GM18870 (cell line): ENCODE results near the gene PKDCC.
"Not testable (repeated sequence)": the region's sequence is repeated elsewhere in the genome, so short reads cannot be mapped to it uniquely, and the experiment has no call there.

Source experiments
- ATAC-seq: cut with Tn5 transposase; IDR thresholded peaks from one replicate; pipeline ENCODE4 v1.9.1; 2021; ENCODE audit warnings: moderate library complexity; ENCODE audit not compliant: unreplicated experiment

PKDCC gene

DNA sequence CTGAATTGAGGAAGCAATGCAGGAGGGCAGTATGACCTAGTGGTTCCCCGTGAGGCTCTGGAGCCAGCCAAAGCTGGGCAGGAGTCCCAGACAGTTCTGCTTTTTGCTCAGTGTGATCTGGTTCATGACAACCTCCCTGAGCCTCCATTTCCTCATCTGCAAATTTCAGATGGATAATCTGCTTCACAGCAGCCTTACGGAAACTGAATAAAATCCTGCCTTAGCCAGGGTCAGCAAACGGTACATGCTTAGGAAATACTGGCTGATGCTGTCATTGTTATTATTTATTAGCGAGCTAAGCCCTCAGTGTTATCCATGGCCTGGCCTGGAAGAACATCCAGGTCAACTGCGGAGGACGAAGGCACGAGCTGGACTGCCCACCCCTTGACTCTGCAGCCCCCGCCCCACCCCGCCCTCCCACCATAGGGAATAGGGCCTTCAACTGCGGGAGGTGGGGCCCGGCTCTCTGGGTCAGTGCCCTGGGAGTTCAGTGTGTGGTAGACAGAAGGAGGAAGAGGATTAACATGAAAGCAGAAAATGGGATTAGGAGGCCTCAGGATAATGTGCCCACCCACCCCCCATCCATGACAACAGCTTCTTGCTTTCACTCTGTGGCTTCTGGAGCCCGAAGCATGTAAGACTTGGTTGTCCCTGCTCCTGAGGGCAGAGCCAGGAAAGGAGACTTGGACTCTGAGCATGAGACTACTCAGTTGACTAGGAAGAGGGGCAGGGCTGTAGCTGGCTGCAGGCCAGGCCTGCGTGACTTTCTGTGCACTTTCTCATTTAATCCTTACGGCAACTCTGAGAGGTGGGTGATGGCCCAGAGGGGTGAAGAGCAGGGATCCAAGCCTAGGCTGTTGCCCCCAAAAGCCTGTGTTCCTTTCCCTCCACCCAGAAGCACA lies 13.1 kb downstream of the PKDCC start:
- ATAC-seq, result no peak

DNA sequence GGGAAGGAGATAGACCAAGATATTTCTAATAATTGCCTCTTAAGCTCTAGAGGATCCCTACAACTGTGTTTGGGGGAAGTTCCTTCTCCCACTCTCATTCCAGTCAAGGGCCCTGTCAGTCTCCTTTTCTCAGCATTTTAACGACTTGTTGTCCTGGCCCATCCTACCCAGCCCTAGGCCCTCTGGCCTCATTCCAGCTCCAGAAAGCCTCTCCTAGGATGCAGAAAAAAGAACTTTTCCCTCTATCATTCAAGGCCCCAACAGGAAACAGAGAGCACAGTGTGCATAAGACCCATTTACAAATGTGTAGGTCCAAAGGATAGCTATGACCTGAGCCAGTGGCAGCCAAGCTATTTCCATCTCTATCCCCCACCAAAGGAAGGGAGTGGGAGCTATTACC lies 14.0 kb downstream of the PKDCC start:
- no peak for ATAC-seq

DNA sequence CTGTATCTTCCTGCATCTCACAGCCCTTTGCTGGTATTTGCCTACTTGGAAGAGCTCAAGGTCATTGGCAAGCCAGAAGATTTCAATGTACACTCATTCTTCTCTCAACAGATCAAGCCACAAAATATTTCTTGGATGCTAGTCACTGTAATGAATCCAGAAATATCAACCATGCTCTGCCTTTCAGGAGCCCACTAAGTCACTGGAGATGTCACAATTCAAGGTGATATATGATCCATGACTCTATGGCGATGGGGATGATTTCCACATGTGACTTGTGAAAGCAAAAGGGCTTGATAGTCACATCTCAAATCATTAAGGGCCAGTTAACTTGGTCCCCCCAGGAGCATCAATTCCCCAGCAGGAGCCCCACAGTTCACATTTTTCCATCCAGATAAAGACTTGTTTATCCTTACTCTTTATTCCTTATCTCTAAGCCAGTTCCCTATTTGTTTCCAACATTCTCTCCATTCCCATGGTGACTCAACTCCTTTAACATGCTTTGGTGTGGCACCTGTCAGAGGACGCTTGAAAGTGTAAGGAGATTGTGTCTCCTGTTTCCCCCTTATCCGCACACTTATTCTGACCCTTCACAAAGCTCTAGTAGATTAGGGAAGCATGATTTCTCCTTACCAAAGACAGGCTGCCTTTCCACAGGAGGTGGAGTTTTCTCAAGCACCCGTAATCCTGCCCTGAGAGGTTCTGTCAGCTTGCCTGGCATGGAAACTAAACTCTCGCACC lies 15.8 kb downstream of the PKDCC start:
- no peak for ATAC-seq

DNA sequence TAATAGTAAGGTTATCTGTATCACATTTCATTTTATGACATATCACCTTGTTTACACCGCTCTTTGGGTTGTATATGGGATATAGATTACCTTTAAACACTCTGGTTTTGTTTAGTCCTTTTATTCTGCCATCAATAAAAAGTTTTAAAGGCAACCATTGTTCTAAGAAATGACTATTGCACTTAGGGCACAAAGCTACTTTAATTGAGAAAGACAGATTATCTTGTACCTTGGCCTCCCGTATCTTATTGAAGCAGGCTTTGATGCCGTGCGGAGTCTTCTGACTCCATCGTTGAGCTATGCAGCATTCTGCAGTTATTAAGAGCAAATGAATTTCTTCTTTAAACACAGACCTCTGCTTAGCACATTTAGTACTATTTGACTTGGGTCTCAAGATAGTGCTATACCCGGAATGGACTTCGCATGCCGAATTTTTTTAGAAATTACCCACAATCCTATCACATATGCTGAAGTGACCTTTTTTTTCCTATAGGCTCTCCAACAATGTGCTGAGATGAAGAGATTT lies 16.7 kb downstream of the PKDCC start:
- no peak for ATAC-seq

DNA sequence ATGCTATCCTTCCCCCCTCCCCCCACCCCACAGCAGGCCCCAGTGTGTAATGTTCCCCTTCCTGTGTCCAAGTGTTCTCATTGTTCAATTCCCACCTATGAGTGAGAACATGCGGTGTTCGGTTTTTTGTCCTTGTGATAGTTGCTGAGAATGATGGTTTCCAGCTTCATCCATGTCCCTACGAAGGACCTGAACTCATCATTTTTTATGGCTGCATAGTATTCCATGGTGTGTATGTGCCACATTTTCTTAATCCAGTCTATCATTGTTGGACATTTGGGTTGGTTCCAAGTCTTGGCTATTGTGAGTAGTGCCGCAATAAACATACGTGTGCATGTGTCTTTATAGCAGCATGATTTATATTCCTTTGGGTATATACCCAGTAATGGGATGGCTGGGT lies 17.9 kb downstream of the PKDCC start:
- ATAC-seq, result not testable (repeated sequence)

DNA sequence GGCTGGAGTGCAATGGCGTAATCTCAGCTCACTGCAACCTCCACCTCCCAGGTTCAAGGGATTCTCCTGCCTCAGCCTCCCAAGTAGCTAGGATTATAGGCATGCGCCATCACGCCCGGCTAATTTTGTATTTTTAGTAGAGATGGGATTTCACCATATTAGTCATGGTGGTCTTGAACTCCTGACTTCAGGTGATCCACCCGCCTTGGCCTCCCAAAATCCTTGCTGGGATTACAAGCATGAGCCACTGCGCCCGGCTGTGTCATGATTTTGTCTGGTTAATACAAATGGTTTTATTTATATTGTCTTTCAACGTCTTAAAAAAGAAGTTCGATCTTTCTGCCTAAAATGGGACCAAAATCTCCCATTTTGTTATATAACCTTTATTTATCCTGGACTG lies 19.2 kb downstream of the PKDCC start:
- not testable (repeated sequence) for ATAC-seq

DNA sequence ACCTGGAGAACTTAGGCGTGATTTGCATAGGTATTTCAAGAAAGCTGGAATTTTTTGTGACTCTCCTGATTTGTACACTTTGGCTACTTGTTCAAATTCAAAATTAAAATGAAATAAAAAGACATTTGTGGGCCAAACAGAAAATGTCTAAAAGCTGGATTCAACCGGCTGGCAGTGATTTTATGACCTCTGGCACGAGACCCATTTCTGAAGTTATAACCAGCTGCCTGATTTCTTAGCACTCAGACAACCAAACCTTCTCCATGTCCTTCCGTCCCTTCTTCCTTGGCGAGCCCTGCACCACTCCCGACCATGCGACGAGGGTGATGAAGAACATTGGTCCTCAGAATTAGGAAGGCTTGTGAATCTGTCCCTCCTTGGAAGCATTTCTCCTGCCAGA lies 19.7 kb downstream of the PKDCC start:
- ATAC-seq, result no peak

DNA sequence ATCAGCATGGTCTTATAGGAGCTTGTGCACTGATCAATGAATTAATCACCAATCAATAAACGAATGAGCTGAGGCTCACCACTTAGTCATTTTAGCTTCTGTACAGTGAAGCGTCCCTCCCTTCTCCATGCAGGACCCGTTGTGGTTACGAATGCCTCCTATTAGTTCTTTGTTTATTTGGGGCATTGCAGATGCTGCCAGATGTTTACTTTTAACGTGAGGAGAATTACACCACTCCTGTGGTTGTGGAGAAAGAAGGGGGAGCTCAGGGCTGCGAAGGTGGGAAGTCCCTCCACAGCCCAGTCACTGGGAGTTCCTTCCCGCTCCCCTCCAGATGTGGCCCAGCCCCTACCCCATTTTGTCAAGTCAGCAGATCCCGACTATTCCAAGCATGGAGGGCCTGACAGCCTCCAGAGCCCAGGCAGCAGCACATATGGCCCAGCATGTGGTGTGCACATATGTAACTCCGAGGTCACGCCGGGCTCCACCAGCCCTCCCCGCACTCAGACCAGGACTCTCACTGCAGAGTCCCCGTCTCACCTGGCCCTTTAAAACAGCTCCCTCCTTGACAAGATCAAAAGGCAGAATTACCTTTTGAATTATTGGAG lies 20.9 kb downstream of the PKDCC start:
- ATAC-seq, result no peak

DNA sequence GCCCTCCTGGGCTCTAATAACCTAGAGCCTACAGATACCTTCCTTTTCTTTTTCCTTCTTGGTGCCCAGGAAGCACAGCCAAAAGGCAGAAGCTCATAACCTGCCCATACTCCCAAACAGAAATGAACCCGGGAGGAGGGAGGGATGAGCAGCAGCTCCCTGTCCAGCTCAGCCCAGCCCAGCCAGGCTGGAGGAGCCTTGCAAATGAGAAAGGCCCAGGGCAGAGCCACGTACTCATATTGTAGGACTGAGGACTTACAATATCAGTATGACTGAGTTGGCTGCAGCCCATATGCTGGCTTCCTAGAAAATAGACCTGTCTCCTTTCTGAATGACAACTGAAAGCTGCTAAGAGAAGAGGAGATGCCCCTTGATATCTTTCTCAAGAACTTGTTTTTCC lies 21.7 kb downstream of the PKDCC start:
- no peak for ATAC-seq

DNA sequence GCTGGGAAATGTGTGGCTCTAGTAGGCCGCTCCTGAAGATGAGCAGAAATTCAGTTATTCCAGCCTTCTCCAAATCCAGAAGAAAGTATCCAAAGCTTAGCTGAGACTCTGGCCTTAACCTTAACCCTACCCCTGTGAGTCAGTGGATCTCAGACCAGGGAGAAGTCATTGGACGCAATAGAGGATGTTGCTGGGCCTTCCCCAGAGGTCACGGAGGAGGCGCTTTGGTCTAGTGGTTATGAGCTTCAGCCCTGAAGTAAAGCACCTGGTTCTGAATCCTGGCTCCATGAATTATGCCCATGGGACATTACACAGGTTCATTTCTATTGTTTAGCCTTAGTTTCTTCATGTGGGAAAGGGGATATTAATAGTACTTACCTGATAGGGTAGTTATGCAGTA lies 24.0 kb downstream of the PKDCC start:
- ATAC-seq, result no peak

DNA sequence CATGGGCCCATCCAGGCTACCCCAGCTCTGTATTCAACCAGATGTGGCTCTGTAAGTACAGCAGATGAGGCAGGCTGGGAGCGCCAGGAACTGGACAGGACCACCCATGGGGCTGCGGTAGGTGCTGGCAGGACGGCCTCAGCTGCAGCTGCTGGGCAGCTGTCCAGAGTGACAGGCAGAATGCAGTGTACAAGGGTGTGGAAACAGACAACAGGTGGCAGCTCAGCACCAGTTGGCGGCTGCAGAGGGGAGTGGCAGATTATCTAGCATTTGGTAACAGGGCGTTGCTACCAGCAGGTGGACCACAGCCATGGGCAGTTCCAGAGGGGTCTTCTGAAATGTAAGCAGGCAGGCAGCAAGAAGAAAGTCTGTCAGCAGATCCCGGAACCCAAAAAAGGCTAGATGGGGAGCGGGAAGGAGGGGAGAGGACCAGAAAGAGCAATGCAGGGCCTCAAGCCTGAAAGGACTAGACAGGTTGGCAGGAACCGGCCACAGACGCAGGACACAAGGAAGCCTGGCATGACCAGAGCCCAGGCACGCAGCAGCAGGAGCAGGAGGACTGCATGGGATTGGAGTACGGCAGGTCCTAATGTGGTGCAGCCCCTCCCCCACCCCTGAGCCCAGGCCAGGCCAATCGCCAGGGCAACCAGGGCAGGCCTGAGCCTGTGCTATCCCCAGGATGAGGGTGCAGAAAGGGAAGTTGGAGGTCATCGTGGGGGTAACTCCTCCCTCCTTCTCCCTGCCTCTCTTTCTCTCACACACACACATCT lies 24.7 kb downstream of the PKDCC start:
- no peak for ATAC-seq

DNA sequence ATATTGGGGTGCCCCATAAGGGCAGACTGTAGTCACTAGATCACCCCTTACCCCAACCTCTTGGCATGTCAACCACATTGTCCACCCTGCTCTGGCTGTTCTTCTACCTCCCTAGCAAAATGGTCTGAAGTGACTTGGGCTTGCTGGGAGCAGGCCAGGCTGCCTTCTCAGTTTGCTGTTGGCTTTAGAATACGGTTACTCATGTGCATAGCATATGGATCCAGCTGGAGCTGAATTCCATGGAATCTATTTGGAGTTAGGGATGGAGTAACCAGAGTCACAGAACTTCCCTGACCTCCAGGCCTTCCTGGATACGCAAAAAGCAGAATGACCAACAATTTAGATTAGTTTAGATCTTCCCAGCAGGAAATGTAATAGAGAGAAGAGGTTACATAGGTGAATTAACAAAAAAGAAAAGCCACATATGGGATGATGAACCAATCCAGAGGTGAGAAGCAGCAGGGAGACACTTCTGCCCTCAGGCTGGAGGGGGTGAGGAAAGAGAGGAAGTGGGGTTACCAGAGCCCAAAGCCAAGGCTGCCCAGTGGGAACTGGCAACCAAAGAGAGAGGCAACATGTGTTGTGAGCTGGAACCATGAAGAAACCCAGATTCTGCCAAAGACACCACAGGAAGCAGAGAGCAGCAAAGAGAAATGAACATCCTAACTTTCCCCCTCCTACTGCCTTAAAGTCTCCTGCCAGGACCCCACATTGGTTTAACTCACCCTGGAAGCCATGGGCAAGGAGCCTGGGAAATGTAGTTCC lies 26.1 kb downstream of the PKDCC start:
- no peak for ATAC-seq

DNA sequence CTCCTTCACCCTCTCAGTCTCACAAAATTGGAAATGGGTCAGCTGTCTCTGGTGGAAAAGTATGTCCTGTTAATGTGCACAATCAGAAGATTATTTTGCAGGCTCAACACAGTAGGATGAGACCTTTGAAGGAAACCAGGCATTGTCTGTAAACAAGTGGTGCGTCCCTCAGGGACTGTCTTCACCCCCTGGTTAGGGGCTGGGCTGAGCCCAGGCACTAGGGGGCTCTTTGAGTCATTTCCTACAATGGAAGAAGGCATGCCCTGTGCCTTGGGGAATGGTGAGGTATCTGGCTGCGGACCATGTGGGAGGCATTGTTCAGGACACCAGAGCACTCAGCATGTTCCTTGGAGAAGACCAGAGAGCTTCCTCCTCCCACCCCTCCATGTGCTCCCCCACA lies 26.8 kb downstream of the PKDCC start:
- ATAC-seq, result no peak

DNA sequence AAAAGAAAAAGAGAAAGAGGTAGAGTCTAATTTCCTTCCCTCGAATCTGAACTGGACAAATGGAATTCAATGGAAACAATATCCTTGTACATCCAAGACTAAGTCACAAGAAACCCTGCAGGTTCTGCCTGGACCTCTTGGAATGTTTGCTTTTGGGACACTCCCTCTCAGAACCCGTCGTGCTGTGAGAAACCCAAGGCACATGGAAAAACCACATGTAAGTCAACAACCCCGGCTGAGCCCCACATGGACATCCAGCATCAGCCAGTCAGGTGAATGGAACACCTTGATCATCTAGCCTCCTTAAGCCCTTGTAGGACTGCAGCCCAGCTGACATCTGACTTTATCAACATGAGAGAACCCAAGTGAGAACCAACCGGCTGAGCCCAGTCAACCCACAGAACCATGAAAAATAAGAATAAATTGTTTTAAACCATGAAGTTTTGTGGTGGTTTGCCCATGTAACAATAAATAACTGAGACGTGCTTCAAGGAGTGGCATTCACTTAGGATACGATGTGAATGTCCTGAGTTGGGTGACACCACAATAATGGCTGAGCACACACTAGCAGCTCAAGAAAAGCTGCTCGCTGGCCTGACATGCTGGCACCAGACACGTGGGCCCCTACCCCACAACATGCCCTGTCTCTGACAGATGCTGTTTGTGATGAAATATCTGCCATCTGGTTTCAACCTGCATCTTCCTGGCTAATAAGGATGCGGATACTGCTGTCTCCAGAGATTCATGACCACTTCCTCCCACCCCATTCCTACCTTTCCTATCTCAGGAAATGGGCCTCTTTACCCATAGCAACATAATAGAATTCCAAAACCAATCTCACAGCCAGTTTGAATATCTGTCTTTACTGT lies 28.8 kb downstream of the PKDCC start:
- ATAC-seq, result no peak

DNA sequence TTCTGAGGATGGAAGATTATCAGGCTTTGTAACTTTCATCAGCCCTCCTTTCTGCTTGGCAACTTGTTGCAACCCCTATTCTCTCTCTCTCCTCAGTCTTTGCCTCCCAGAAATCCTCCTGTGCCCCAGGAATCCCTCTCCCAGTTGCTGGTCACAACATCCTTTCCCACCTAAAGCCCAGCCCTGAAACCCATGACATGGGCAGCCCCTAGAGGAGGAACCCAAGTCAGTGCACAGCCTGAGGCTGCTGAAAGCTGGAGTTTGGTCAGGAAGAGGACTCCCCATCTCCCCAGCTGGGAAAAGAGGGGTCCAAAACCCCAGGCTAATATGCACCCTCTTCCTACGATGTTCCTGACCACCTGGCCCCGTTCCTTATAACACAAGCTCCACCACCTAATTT lies 29.5 kb downstream of the PKDCC start:
- no peak for ATAC-seq

DNA sequence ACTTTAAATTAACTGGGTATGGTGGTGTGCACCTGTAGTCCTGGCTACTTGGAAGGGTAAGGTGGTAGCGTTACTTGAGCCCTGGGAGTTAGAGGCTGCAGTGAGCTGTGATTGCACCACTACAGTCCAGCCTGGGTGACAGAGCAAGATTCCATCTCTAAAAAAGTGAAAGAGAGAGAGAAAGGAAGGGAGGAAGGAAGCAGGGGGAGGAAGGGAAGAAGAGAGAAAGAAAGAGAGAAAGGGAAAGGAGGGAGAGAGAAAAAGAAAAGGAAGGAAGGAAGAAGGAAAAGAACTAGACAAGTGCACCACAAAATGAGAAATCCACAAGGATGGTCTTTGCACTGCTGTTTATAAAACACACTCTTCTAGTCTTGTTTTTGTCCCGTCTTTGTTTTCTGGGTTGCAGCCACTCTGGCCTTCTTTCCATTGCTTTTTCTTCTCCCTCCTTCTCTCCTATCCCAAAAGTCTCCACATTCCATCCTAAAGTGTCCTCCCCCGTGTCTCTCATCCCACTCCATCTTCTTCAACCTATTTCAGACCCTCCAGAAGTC lies 32.0 kb downstream of the PKDCC start:
- ATAC-seq, result no peak

DNA sequence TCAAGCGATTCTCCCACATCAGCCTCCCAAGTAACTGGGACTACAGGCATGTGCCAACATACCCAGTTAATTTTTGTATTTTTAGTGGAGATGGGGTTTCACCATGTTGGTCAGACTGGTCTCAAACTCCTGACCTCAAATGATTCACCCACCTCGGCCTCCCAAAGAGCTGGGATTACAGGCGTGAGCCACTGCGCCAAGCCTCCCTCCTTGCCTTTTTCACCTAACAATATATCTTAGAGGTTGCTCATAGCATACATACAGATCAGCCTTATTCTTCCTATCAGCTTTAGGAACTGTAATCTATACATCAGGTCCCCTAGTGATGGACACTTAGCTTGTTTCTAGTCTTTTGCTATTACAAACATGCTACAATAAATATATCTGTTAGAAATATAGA lies 33.3 kb downstream of the PKDCC start:
- ATAC-seq, result not testable (repeated sequence)

DNA sequence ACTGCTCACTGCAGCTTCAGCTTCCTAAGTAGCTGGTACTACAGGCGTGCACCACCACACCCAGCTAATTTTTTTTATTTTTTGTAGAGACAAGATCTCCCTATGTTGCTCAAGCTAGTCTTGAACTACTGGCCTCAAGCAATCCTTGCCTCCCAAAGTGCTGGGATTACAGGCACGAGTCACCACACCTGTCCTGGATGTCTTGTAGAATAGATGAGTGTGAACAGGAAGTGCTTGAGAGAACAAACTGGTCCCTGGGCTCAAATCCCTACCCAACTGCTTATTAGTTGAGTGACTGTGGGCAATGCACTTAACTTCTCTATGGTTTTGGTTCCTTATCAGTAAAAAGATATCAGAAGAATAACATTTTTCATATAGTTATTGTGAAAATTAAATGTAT lies 34.2 kb downstream of the PKDCC start:
- ATAC-seq, result no peak

DNA sequence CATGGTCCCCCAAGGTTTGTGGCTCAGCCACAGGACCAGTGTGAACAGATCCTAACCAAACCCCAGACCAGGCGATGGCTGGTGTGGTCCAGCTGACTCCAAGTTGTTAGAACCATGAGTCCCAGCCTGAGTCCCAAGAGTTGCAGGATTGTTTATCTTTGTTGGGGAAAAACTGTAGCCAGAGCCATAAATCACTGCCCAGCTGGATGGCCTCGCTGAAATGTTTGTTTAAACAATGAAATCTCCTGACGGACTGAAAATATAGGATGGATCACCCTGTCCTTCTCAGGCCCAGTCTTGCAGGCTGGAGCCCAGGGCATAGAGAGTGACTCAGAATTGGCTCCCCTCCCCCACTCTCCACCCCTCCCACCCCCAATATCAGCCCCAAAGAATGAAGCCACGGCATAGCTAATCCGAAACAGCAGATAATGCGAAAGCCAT lies 36.4 kb downstream of the PKDCC start:
- no peak for ATAC-seq
